ENCODE measurements around the gene SPNS1. TPM values are rescaled to one million over a fixed set of nuclear protein-coding genes. Genes with fewer than 3 reads are reported as not detected.

The SPNS1 gene
- total and polyA plus RNA-seq, 2 of the 8 experiments (the other 6 are each of a cell fraction or from before 2014, with no cell fraction given): 48.8 to 66.9 TPM

DNA sequence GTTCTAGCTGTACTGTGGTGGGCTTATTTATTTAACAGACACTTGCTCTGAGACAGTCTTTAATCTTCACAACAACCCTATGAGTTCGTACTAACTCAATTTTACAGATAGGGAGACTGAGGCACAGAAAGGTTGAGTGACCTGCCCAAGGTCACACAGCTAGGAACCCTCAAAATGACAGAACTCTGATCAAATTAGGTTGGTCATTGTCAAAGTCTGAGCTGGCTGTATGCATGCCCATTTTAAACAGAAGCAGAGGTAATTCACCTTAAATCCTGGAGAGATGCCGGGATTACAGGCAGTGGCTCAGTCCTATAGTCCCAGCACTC, 35.2 kb downstream of the SPNS1 start:
- H4K8ac ChIP-seq (ENCODE audit: extremely low read depth, insufficient read depth, low read length): no peak overlapping the region
- H3K14ac ChIP-seq (ENCODE audit: insufficient read length): no peak overlapping the region
- FAIRE-seq (no peak), DNase-seq (ENCODE audit: low read depth in 1 of 2, low spot score in 2 of 2) (no peak)
- H3K36me3 ChIP-seq (ENCODE audit: control insufficient read depth in 2 of 4, insufficient read depth in 4 of 4, low read length in 3 of 4): no peaks in the 10 kb centered on the region
- H3K23ac ChIP-seq (ENCODE audit: insufficient read length): no peak overlapping the region
- no peak overlapping the region for H3K18ac ChIP-seq (ENCODE audit: extremely low read depth, low read length)
- no peaks in the 10 kb centered on the region for H3K79me1 ChIP-seq (ENCODE audit: low read depth, low read length)
- no peak overlapping the region for H3K4me3 ChIP-seq (ENCODE audit: extremely low read depth in 1 of 4, insufficient read depth in 2 of 4, low read depth in 3 of 4, low read length in 4 of 4)
- no peak overlapping the region for H3K56ac ChIP-seq (replicated peaks; ENCODE audit: insufficient read length, low read depth, low read length)
- no peak overlapping the region for H2BK20ac ChIP-seq (ENCODE audit: low read length)
- no peak overlapping the region for H2BK15ac ChIP-seq (ENCODE audit: low read length)
- ChIA-PET POLR2A (ENCODE audit: partially characterized antibody) (no interaction called here), CTCF (ENCODE audit: partially characterized antibody) (interaction anchor here (0.7 to 2.4 kb wide), 3 partner anchors 11 to 19 kb away, joined by 3 to 15 read pairs (median 9); no protein-coding TSS in a partner anchor)
- no peaks in the 10 kb centered on the region for H3K27me3 ChIP-seq (replicated peaks in 1 of 4; ENCODE audit: control insufficient read depth in 3 of 4, extremely low read depth in 1 of 4, insufficient read depth in 3 of 4, low read length in 3 of 4)
- H2AK5ac ChIP-seq (ENCODE audit: low read depth, low read length): no peak overlapping the region
- peaks cover 0 to 1% (median 0%) of the 10 kb centered on the region in 4 experiments; a peak in 2 of 7 replicates for H3K4me1 ChIP-seq (replicated peaks in 1 of 4; ENCODE audit: control insufficient read depth in 3 of 4, insufficient read depth in 4 of 4, low read length in 3 of 4)
- H2BK12ac ChIP-seq (ENCODE audit: low read depth, low read length): no peak overlapping the region
- peaks cover 2% of the 10 kb centered on the region; the same call in 1 of the 2 replicates for H3K23me2 ChIP-seq (ENCODE audit: low read depth, low read length)
- H2AFZ ChIP-seq (ENCODE audit: low read length): no peak overlapping the region
- no peak overlapping the region for H3K4me2 ChIP-seq (ENCODE audit: insufficient read depth in 1 of 2, low read depth in 2 of 2, low read length in 2 of 2)
- no peaks in the 10 kb centered on the region for H4K20me1 ChIP-seq (replicated peaks in 1 of 2; ENCODE audit: control insufficient read depth in 1 of 2, insufficient read depth in 2 of 2, low read length in 2 of 2)
- H3K27ac ChIP-seq (ENCODE audit: low read depth, low read length): no peak overlapping the region
- no peak overlapping the region for H4K5ac ChIP-seq (ENCODE audit: insufficient read length, low read depth, low read length)
- 88% methylated on average over 2 of the region's 2 CpGs; no CpG with 5 or more reads in 1 of the 2 experiments for WGBS, 2 experiments (ENCODE audit: extremely low coverage in 1 of 2, insufficient coverage in 1 of 2, insufficient read length in 1 of 2, insufficient replicate concordance in 2 of 2, low coverage in 1 of 2, low lambda C conversion rate in 2 of 2, missing lambda C conversion rate in 1 of 2)
- no peak overlapping the region for H2BK120ac ChIP-seq (replicated peaks; ENCODE audit: low read depth, low read length)
- H3K9me3 ChIP-seq (ENCODE audit: insufficient read depth in 2 of 2, low read depth in 1 of 2, low read length in 1 of 2): no peaks in the 10 kb centered on the region
- H4K91ac ChIP-seq (replicated peaks; ENCODE audit: insufficient read length, low read length): no peak overlapping the region
- no peaks in the 10 kb centered on the region for H3K79me2 ChIP-seq (ENCODE audit: control insufficient read depth in 1 of 2, insufficient read depth in 2 of 2, low read length in 2 of 2)
- H3K9ac ChIP-seq (replicated peaks in 1 of 4; ENCODE audit: extremely low read depth in 1 of 4, low read depth in 3 of 4, low read length in 3 of 4): no peak overlapping the region
- no peak overlapping the region for H3K4ac ChIP-seq (replicated peaks; ENCODE audit: insufficient read length, low read depth, low read length)
- H2BK5ac ChIP-seq (ENCODE audit: low read depth, low read length): no peak overlapping the region
- no peak for TF ChIP-seq SUZ12 (IDR thresholded peaks at IDR 0.05; ENCODE audit: low read length)
- no peak for TF ChIP-seq SAP30 (IDR thresholded peaks at IDR 0.05; ENCODE audit: insufficient read depth, insufficient replicate concordance, low read length)
- TF ChIP-seq GTF2F1 (IDR thresholded peaks at IDR 0.05; ENCODE audit: borderline replicate concordance, low read depth, low read length): no peak
- no peak for TF ChIP-seq HDAC6 (IDR thresholded peaks at IDR 0.05; ENCODE audit: low read depth, low read length)
- TF ChIP-seq MAFK (IDR thresholded peaks at IDR 0.05; ENCODE audit: low read depth, low read length): no peak
- TF ChIP-seq BRCA1 (IDR thresholded peaks at IDR 0.05; ENCODE audit: low read depth, low read length): no peak
- no peak for TF ChIP-seq SP4 (IDR thresholded peaks at IDR 0.05; ENCODE audit: low read length)
- TF ChIP-seq, protein P1, sequence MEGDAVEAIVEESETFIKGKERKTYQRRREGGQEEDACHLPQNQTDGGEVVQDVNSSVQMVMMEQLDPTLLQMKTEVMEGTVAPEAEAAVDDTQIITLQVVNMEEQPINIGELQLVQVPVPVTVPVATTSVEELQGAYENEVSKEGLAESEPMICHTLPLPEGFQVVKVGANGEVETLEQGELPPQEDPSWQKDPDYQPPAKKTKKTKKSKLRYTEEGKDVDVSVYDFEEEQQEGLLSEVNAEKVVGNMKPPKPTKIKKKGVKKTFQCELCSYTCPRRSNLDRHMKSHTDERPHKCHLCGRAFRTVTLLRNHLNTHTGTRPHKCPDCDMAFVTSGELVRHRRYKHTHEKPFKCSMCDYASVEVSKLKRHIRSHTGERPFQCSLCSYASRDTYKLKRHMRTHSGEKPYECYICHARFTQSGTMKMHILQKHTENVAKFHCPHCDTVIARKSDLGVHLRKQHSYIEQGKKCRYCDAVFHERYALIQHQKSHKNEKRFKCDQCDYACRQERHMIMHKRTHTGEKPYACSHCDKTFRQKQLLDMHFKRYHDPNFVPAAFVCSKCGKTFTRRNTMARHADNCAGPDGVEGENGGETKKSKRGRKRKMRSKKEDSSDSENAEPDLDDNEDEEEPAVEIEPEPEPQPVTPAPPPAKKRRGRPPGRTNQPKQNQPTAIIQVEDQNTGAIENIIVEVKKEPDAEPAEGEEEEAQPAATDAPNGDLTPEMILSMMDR (IDR thresholded peaks at IDR 0.05; ENCODE audit: control extremely low read depth in 1 of 3, insufficient read depth in 1 of 3, low read depth in 1 of 3, low read length in 3 of 3): no peak
- TF ChIP-seq EZH2 (IDR thresholded peaks at IDR 0.05; ENCODE audit: low read depth, low read length, severe bottlenecking): no peak
- TF ChIP-seq RXRA (IDR thresholded peaks at IDR 0.05; ENCODE audit: insufficient read depth, low read depth, low read length): no peak
- TF ChIP-seq POU5F1 (IDR thresholded peaks at IDR 0.05; ENCODE audit: low read depth, low read length): no peak

Data from H1 (cell line).